Measurements from ENCODE around the gene ZNF22. TPM values are rescaled to one million over a fixed set of nuclear protein-coding genes. Genes with fewer than 3 reads are reported as not detected.

The ZNF22 gene
- polyA plus RNA-seq, 1 donor (not counting 4 experiments of a cell fraction or from before 2014, with no cell fraction given): 9.4 TPM

- no peak for TF ChIP-seq CTCF (optimal IDR thresholded peaks at IDR 0.05 in 1 of 3, IDR thresholded peaks at IDR 0.05 in 1 of 3, conservative IDR thresholded peaks at IDR 0.05 in 1 of 3; ENCODE audit: extremely low read depth in 1 of 3, insufficient read depth in 2 of 3, low read length in 3 of 3)
- no peak for TF ChIP-seq EZH2 (IDR thresholded peaks at IDR 0.05; ENCODE audit: low read length)
- H3K9ac ChIP-seq (ENCODE audit: control insufficient read depth, extremely low read depth, insufficient read depth, low read length): no peak overlapping the region
- H4K20me1 ChIP-seq (ENCODE audit: control insufficient read depth, extremely low read depth, insufficient read depth, low read length): no peaks in the 10 kb centered on the region
- H3K4me1 ChIP-seq (ENCODE audit: control insufficient read depth, extremely low read depth, insufficient read depth, low read length): peaks cover 39% of the 10 kb centered on the region
- no peak overlapping the region for H3K27ac ChIP-seq (ENCODE audit: control insufficient read depth, insufficient read depth, low read length)
- no peak for DNase-seq (ENCODE audit: low read depth, low spot score)
- H2AFZ ChIP-seq (ENCODE audit: control insufficient read depth, low read length): no peak overlapping the region
- H3K36me3 ChIP-seq (ENCODE audit: control insufficient read depth in 2 of 2, extremely low read depth in 1 of 2, insufficient read depth in 2 of 2, low read length in 2 of 2): no peaks in the 10 kb centered on the region
- no peaks in the 10 kb centered on the region for H3K79me2 ChIP-seq (ENCODE audit: control insufficient read depth, insufficient read depth, low read length)
- H3K27me3 ChIP-seq (ENCODE audit: control insufficient read depth, extremely low read depth, insufficient read depth, low read length): no peaks in the 10 kb centered on the region
- H3K9me1 ChIP-seq (ENCODE audit: control insufficient read depth, extremely low read depth, insufficient read depth, low read length): no peaks in the 10 kb centered on the region
- no peak overlapping the region for H3K4me2 ChIP-seq (ENCODE audit: control insufficient read depth, extremely low read depth, insufficient read depth, low read depth, low read length)
- FAIRE-seq: no peak
- dilution Hi-C loops (cut with MboI; ENCODE audit: extremely low pct_ligation_motif_present, low sequenced_read_pairs): no loop called here
- no peak overlapping the region for H3K4me3 ChIP-seq (ENCODE audit: control insufficient read depth in 2 of 3, extremely low read depth in 1 of 3, insufficient read depth in 2 of 3, low read depth in 1 of 3, low read length in 3 of 3)
- no peaks in the 10 kb centered on the region for H3K9me3 ChIP-seq (ENCODE audit: control insufficient read depth, low read depth, low read length)
Observed at GRCh38 chr10:44975431-44976331, 25.0 kb upstream of the ZNF22 start.

GRCh38 chr10:44976352-44977198 is 24.1 kb upstream of the ZNF22 start:
- dilution Hi-C loops (cut with MboI; ENCODE audit: extremely low pct_ligation_motif_present, low sequenced_read_pairs): no loop called here
- H3K27me3 ChIP-seq (ENCODE audit: control insufficient read depth, extremely low read depth, insufficient read depth, low read length): no peaks in the 10 kb centered on the region
- H3K9me1 ChIP-seq (ENCODE audit: control insufficient read depth, extremely low read depth, insufficient read depth, low read length): no peaks in the 10 kb centered on the region
- H3K27ac ChIP-seq (ENCODE audit: control insufficient read depth, insufficient read depth, low read length): no peak overlapping the region
- no peak overlapping the region for H3K4me3 ChIP-seq (ENCODE audit: control insufficient read depth in 2 of 3, extremely low read depth in 1 of 3, insufficient read depth in 2 of 3, low read depth in 1 of 3, low read length in 3 of 3)
- no peak overlapping the region for H2AFZ ChIP-seq (ENCODE audit: control insufficient read depth, low read length)
- TF ChIP-seq EZH2 (IDR thresholded peaks at IDR 0.05; ENCODE audit: low read length) (no peak), CTCF (optimal IDR thresholded peaks at IDR 0.05 in 1 of 3, IDR thresholded peaks at IDR 0.05 in 1 of 3, conservative IDR thresholded peaks at IDR 0.05 in 1 of 3; ENCODE audit: extremely low read depth in 1 of 3, insufficient read depth in 2 of 3, low read length in 3 of 3) (no peak)
- H3K4me1 ChIP-seq (ENCODE audit: control insufficient read depth, extremely low read depth, insufficient read depth, low read length): peaks cover 48% of the 10 kb centered on the region
- H4K20me1 ChIP-seq (ENCODE audit: control insufficient read depth, extremely low read depth, insufficient read depth, low read length): no peaks in the 10 kb centered on the region
- H3K79me2 ChIP-seq (ENCODE audit: control insufficient read depth, insufficient read depth, low read length): no peaks in the 10 kb centered on the region
- FAIRE-seq (no peak), DNase-seq (ENCODE audit: low read depth, low spot score) (no peak)
- H3K9me3 ChIP-seq (ENCODE audit: control insufficient read depth, low read depth, low read length): no peaks in the 10 kb centered on the region
- H3K9ac ChIP-seq (ENCODE audit: control insufficient read depth, extremely low read depth, insufficient read depth, low read length): no peak overlapping the region
- no peaks in the 10 kb centered on the region for H3K36me3 ChIP-seq (ENCODE audit: control insufficient read depth in 2 of 2, extremely low read depth in 1 of 2, insufficient read depth in 2 of 2, low read length in 2 of 2)
- no peak overlapping the region for H3K4me2 ChIP-seq (ENCODE audit: control insufficient read depth, extremely low read depth, insufficient read depth, low read depth, low read length)
